GM23248 (cell line): ENCODE data around the gene CCDC144A. TPM values are rescaled to one million over a fixed set of nuclear protein-coding genes. Genes with fewer than 3 reads are reported as not detected.
"Not testable (repeated sequence)": the region's sequence is repeated elsewhere in the genome, so short reads cannot be mapped to it uniquely, and the experiment has no call there.

Experiments
- DNase-seq: peaks from one replicate; pipeline ENCODE4 v3.0.0-alpha.2; 2015
- H2AFZ ChIP-seq: fragments of 200-600 bp; sonication (generic); 2 replicates; pipeline ENCODE4 v1.6.1; 2016; ENCODE audit warnings: antibody characterized with exemption
- H3F3A ChIP-seq: fragments of 200-600 bp; sonication (generic); 2 replicates; pipeline ENCODE4 v1.6.1; 2016; ENCODE audit warnings: mild to moderate bottlenecking, antibody characterized with exemption, mixed run types; ENCODE audit not compliant: insufficient read depth
- H3K27ac ChIP-seq: fragments of 200-600 bp; sonication (generic); 2 replicates; pipeline ENCODE4 v1.5.1; 2016; ENCODE audit warnings: mild to moderate bottlenecking
- H3K27me3 ChIP-seq: fragments of 200-600 bp; sonication (generic); replicated peaks from 2 replicates; pipeline ENCODE4 v1.6.1; 2016; ENCODE audit warnings: mild to moderate bottlenecking; ENCODE audit not compliant: insufficient read depth
- H3K36me3 ChIP-seq: fragments of 200-600 bp; sonication (generic); 2 replicates; pipeline ENCODE4 v1.6.1; 2016; ENCODE audit warnings: low read depth, mild to moderate bottlenecking
- H3K4me1 ChIP-seq: fragments of 200-600 bp; sonication (generic); 2 replicates; pipeline ENCODE4 v1.6.1; 2016; ENCODE audit warnings: mild to moderate bottlenecking; ENCODE audit not compliant: insufficient read depth
- H3K4me2 ChIP-seq: fragments of 200-600 bp; sonication (generic); one replicate; pipeline ENCODE4 v1.6.1; 2016; ENCODE audit warnings: mild to moderate bottlenecking; ENCODE audit not compliant: unreplicated experiment
- H3K4me3 ChIP-seq: fragments of 200-600 bp; sonication (generic); 2 replicates; pipeline ENCODE4 v1.5.1; 2016; ENCODE audit warnings: mild to moderate bottlenecking
- H3K79me2 ChIP-seq: fragments of 200-600 bp; sonication (generic); 2 replicates; pipeline ENCODE4 v1.6.1; 2016; ENCODE audit warnings: mild to moderate bottlenecking; ENCODE audit not compliant: insufficient read depth
- H3K9ac ChIP-seq: fragments of 200-600 bp; sonication (generic); 2 replicates; pipeline ENCODE4 v1.6.1; 2016; ENCODE audit warnings: mild to moderate bottlenecking
- H3K9me2 ChIP-seq: fragments of 200-600 bp; sonication (generic); 2 replicates; pipeline ENCODE4 v1.6.1; 2016; ENCODE audit warnings: mixed run types, mild to moderate bottlenecking, moderate library complexity; ENCODE audit not compliant: insufficient read depth
- H3K9me3 ChIP-seq: fragments of 200-600 bp; sonication (generic); one replicate; pipeline ENCODE4 v1.6.1; 2017; ENCODE audit warnings: low read depth
- H4K20me1 ChIP-seq: fragments of 200-600 bp; sonication (generic); 2 replicates; pipeline ENCODE4 v1.6.0; 2016; ENCODE audit not compliant: insufficient read depth
- EZH2 ChIP-seq: fragments of 200-600 bp; sonication (generic); IDR thresholded peaks from 2 replicates; pipeline ENCODE4 v1.6.1; 2018; ENCODE audit warnings: antibody characterized with exemption, mild to moderate bottlenecking; ENCODE audit not compliant: insufficient read depth, poor library complexity, severe bottlenecking
- EZH2phosphoT487 ChIP-seq: fragments of 200-600 bp; sonication (generic); IDR thresholded peaks from 2 replicates; pipeline ENCODE4 v1.6.1; 2018; ENCODE audit warnings: antibody characterized with exemption, moderate library complexity, mild to moderate bottlenecking, low read depth; ENCODE audit not compliant: insufficient read depth
- WGBS, 2 experiments: methylation state at CpG; one replicate each; pipeline ENCODE4 v1.1.6; 2015 to 2017; ENCODE audit warnings: low lambda C conversion rate in 2 of 2, low coverage in 1 of 2; ENCODE audit errors: missing lambda C conversion rate in 2 of 2; 5-methylcytosine and 5-hydroxymethylcytosine counted together
- in situ Hi-C: fragments of 300-500 bp; cut with MboI; formaldehyde crosslinking; loops from 2 replicates; pipeline ENCODE4 v1.15.0; 2020
- polyA plus RNA-seq: library from polyadenylated mRNA; unstranded; fragments of >200 nt; fragmentation: Nextera tagmentation; extraction: Ambion mirVana; gene quantifications from 2 replicates; pipeline ENCODE4 v1.2.1, GENCODE V29; 2016
- total RNA-seq: library from RNA; depleted of rRNA; stranded (reverse); fragments of >200 nt; shearing (Covaris generic); gene quantifications from 2 replicates; pipeline ENCODE4 v1.2.3, GENCODE V29; 2014

CCDC144A gene
- total and polyA plus RNA-seq, 2 experiments from 2014 or later: 0.03 to 3.5 TPM

DNA sequence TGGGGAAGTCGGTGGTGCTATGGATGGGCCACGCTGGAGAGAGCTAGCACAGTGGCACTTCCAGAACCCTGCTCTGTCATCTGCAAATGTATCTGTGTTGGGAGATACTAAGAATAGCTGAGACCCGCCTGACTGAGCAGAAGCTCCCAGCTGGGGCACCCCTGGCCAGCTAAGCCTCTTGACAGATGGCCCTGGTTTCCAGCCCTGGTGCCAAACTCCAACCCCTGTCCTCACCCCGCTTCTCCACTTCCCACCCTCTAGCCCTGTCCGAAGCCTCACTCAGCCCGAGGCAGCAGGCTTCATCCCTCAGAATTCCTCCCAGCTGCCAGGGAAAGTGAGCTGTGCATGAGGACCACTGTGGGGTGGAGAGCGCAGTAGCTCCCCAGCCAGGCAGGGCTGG is 124.4 kb downstream of the CCDC144A start:
- in situ Hi-C loops: no loop called here
- Histone ChIP-seq H3K4me1 (no peaks in the 10 kb centered on the region), H3K27me3 (no peaks in the 10 kb centered on the region), H3K36me3 (no peaks in the 10 kb centered on the region), H3K4me2 (no peak overlapping the region), H2AFZ (no peak overlapping the region), H3K9me3 (no peaks in the 10 kb centered on the region), H3K9ac (no peak overlapping the region), H4K20me1 (no peaks in the 10 kb centered on the region), H3K4me3 (no peak overlapping the region), H3K79me2 (no peaks in the 10 kb centered on the region), H3K9me2 (no peaks in the 10 kb centered on the region), H3K27ac (no peak overlapping the region), H3F3A (no peaks in the 10 kb centered on the region)
- WGBS, 2 experiments: 29 to 30% methylated on average over 7 of the region's 7 CpGs
- no peak for DNase-seq
- no peak for TF ChIP-seq EZH2phosphoT487
- no peak for TF ChIP-seq EZH2

DNA sequence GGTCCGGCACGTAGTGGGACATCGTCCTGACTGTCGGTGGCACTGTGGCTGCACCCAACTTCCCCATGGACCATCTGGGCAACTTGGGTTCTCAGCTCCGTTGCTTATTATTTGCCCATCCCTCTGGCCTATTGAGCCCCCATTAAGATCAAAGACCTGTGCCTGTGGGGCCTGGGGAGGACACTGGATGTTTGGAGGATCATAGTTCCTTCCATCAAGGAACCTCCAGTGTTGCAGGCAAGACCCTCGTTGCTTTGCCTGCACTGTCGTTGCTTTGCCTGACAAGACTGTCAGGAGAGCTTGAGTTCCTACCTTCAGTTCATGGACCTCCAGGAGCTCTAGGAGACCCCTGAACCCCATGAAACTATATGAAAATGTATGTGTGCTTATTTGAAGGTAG is 127.2 kb downstream of the CCDC144A start:
- Histone ChIP-seq H4K20me1 (no peaks in the 10 kb centered on the region), H3K9me2 (no peaks in the 10 kb centered on the region), H3K36me3 (no peaks in the 10 kb centered on the region), H3F3A (no peaks in the 10 kb centered on the region), H3K9me3 (no peaks in the 10 kb centered on the region), H3K79me2 (no peaks in the 10 kb centered on the region), H3K9ac (no peak overlapping the region), H3K4me2 (no peak overlapping the region), H3K4me3 (no peak overlapping the region), H3K4me1 (no peaks in the 10 kb centered on the region), H3K27me3 (no peaks in the 10 kb centered on the region; the same call in 1 of the 2 replicates), H2AFZ (no peak overlapping the region), H3K27ac (no peak overlapping the region)
- 65 to 70% methylated on average over 7 of the region's 7 CpGs for WGBS, 2 experiments
- DNase-seq: no peak
- in situ Hi-C loops: no loop called here
- no peak for TF ChIP-seq EZH2

DNA sequence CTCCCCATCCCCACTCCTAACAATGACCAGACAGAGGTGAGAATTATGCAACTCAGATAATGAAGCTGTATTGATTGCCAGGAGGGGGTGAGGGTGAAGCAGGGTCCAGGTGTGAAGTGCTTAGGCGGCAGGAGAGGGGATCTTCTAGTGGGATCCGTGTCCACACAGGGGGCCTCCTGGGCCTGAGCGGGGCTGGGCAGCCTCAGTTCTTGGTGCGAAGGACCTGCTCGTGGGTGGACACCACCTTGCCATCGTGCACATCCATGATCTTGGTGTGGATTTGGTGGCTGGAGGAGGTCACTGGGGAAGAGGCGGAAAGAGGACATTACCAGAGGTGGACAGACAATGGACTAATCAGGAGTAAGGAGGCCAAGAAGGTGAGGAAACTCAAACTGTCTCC is 127.9 kb downstream of the CCDC144A start:
- H3K27me3 ChIP-seq, H3K27ac ChIP-seq, H3F3A ChIP-seq, in situ Hi-C loops, H3K4me3 ChIP-seq, H3K9me3 ChIP-seq, H3K4me1 ChIP-seq, H2AFZ ChIP-seq, H3K9me2 ChIP-seq, DNase-seq, H3K4me2 ChIP-seq, H4K20me1 ChIP-seq, H3K79me2 ChIP-seq, H3K36me3 ChIP-seq, H3K9ac ChIP-seq: not testable (repeated sequence)
- 56 to 64% methylated on average over 7 of the region's 7 CpGs for WGBS, 2 experiments

DNA sequence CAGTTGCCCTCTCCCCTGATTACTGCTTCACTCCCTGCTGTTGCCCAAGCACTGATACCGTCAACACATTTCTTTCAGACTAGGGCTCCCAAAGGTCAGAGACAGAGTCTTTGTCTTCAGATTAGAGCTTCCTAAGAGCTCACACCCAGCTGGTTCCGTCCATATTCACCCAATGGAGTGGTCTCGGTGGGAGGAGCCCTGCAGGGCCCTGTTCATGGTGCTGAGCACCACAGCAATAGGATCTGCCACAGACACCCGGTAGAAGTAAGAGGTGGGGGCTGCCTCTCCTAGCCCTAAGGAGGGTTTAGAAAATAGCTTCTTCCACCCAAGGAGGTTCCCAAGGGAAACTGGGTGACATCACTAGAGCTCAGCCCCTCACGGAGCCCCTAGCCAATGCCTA is 128.3 kb downstream of the CCDC144A start:
- in situ Hi-C loops: no loop called here
- no peaks in the 10 kb centered on the region for H3K79me2 ChIP-seq

More for the DNA sequence above, 128.3 kb downstream of the CCDC144A start:
- TF ChIP-seq EZH2 (no peak), EZH2phosphoT487 (no peak)
- Histone ChIP-seq H3K9ac (no peak overlapping the region), H2AFZ (no peak overlapping the region), H3K27ac (no peak overlapping the region), H3K9me2 (no peaks in the 10 kb centered on the region), H3K4me3 (no peak overlapping the region), H3K9me3 (no peaks in the 10 kb centered on the region), H3K27me3 (no peaks in the 10 kb centered on the region; the same call in 1 of the 2 replicates), H4K20me1 (no peaks in the 10 kb centered on the region), H3K4me2 (no peak overlapping the region), H3F3A (no peaks in the 10 kb centered on the region), H3K4me1 (no peaks in the 10 kb centered on the region), H3K36me3 (no peaks in the 10 kb centered on the region)
- DNase-seq: no peak
- WGBS, 2 experiments: 23 to 30% methylated on average over 5 of the region's 5 CpGs
